ENCODE data around the gene PDIA6. TPM values are rescaled to one million over a fixed set of nuclear protein-coding genes. Genes with fewer than 3 reads are reported as not detected.

Gene PDIA6
- total RNA-seq, 2 donors from 2014 or later: 402 to 408 TPM

DNA sequence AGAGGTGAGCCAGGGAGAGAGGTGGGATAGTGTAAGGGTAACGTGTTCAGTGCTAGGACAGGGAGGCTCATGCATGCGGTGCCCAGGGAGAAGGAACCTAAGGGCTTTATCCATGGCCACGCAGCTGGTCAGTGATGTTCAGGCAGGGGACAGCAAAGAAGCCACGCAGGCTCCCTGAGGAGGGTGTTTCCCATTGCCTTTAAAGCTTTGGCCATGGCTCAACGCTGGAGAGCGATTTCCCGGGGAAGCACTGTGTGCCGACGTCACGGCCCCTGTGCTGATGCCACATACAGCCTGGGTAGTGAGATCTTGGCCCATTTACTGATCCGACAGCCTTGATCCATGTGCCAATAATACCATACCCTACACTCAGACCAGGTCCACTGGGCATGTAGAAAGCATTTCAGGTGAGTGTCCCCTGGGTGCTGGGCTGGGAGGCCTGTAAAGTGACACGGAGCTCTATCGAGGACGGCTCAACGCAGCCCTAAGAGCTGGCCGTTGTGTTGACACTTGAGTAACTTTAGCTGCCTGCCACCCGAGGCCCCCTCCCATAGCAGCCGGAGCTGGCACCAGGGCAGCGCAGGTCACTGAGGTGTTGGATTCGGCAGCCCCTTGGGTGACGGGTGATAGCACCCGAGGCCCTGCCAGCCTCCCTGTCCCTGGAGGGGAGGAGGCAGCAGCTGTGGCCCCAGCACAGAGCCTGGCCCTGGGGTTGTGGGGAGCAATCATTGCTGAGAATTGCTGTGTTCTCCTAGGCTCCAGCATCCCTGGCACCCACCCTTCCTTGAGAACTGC is 41.4 kb downstream of the PDIA6 start:
- DNase-seq: no peak
- Mint-ChIP-seq H3K27ac (no peak overlapping the region), H3K4me3 (no peak overlapping the region), H3K36me3 (ENCODE audit: low read depth) (no peaks in the 10 kb centered on the region), H3K4me1 (no peaks in the 10 kb centered on the region), H3K27me3 (ENCODE audit: insufficient read depth) (no peaks in the 10 kb centered on the region), H3K9me3 (no peaks in the 10 kb centered on the region)
- Histone ChIP-seq H3K9ac (ENCODE audit: extremely low read depth, low read length, poor library complexity, severe bottlenecking) (no peak overlapping the region), H3K27me3 (ENCODE audit: control insufficient read depth, insufficient read depth, low read length, poor library complexity, severe bottlenecking) (no peaks in the 10 kb centered on the region), H3K4me1 (ENCODE audit: control insufficient read depth, insufficient read depth, low read length) (no peaks in the 10 kb centered on the region), H3K27ac (ENCODE audit: low read depth, low read length) (no peak overlapping the region), H3K9me3 (ENCODE audit: control insufficient read depth, low read length) (no peaks in the 10 kb centered on the region), H3K4me3 (ENCODE audit: low read length) (no peak overlapping the region), H3K36me3 (ENCODE audit: control insufficient read depth, insufficient read depth, low read length) (no peaks in the 10 kb centered on the region)
- WGBS, 2 experiments (ENCODE audit: insufficient coverage in 1 of 2, insufficient read length in 1 of 2): 90 to 92% methylated on average over 18 to 22 of the region's 22 CpGs
- TF ChIP-seq, protein P1, sequence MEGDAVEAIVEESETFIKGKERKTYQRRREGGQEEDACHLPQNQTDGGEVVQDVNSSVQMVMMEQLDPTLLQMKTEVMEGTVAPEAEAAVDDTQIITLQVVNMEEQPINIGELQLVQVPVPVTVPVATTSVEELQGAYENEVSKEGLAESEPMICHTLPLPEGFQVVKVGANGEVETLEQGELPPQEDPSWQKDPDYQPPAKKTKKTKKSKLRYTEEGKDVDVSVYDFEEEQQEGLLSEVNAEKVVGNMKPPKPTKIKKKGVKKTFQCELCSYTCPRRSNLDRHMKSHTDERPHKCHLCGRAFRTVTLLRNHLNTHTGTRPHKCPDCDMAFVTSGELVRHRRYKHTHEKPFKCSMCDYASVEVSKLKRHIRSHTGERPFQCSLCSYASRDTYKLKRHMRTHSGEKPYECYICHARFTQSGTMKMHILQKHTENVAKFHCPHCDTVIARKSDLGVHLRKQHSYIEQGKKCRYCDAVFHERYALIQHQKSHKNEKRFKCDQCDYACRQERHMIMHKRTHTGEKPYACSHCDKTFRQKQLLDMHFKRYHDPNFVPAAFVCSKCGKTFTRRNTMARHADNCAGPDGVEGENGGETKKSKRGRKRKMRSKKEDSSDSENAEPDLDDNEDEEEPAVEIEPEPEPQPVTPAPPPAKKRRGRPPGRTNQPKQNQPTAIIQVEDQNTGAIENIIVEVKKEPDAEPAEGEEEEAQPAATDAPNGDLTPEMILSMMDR (conservative IDR thresholded peaks at IDR 0.05): no peak

DNA sequence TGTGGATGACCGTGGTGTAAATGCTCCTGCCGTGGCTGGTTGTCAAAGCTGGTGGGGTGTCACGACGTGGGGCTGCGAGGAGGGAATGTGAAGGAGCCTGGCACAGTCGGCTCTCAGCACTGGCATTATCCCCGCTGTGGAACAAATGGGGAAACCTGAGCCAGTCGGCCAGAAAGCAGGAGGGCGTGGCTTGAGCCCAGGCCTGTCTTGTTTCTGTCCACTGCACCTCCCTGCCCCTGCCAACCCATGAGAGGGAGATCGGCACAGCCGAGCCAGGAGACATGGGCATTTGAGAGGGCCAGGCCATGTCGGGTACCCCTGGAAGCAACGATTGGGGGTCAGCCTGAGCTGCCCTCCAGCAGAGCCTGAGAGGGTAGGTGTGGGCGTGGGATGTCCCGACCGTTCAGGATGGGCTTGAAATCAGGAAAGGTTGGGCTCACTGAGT is 44.5 kb downstream of the PDIA6 start:
- Histone ChIP-seq H3K4me1 (ENCODE audit: control insufficient read depth, insufficient read depth, low read length) (no peaks in the 10 kb centered on the region), H3K27ac (ENCODE audit: low read depth, low read length) (no peak overlapping the region), H3K36me3 (ENCODE audit: control insufficient read depth, insufficient read depth, low read length) (no peaks in the 10 kb centered on the region), H3K4me3 (ENCODE audit: low read length) (no peak overlapping the region), H3K9ac (ENCODE audit: extremely low read depth, low read length, poor library complexity, severe bottlenecking) (no peak overlapping the region), H3K9me3 (ENCODE audit: control insufficient read depth, low read length) (no peaks in the 10 kb centered on the region), H3K27me3 (ENCODE audit: control insufficient read depth, insufficient read depth, low read length, poor library complexity, severe bottlenecking) (no peaks in the 10 kb centered on the region)
- TF ChIP-seq, protein P1 (conservative IDR thresholded peaks at IDR 0.05): no peak
- Mint-ChIP-seq H3K4me1 (no peaks in the 10 kb centered on the region), H3K36me3 (ENCODE audit: low read depth) (no peaks in the 10 kb centered on the region), H3K4me3 (no peak overlapping the region), H3K27me3 (ENCODE audit: insufficient read depth) (no peaks in the 10 kb centered on the region), H3K9me3 (no peaks in the 10 kb centered on the region), H3K27ac (no peak overlapping the region)
- 78 to 80% methylated on average over 13 to 16 of the region's 16 CpGs for WGBS, 2 experiments (ENCODE audit: insufficient coverage in 1 of 2, insufficient read length in 1 of 2)
- no peak for DNase-seq

DNA sequence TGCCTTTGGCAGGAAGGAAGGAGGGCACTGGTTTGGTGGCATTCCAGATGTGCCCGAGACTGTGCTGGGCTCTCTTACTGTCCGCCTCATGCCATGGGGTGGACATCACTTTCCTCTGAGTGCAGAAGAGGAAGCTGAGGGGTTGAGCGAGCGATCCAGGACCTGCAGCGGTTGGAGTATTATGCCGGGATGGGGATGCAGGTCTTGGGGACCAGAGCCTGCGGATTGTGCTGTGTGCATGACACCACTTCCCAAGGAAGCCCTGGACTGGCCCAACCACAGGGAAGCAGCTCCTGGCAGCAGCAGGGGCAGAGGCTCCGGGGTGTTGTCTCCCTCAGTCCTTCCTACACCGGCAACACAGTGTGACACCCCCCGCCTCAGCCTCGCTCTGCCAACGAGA is 46.7 kb downstream of the PDIA6 start:
- Histone ChIP-seq H3K4me1 (ENCODE audit: control insufficient read depth, insufficient read depth, low read length) (no peaks in the 10 kb centered on the region), H3K9me3 (ENCODE audit: control insufficient read depth, low read length) (no peaks in the 10 kb centered on the region), H3K27me3 (ENCODE audit: control insufficient read depth, insufficient read depth, low read length, poor library complexity, severe bottlenecking) (no peaks in the 10 kb centered on the region), H3K36me3 (ENCODE audit: control insufficient read depth, insufficient read depth, low read length) (no peaks in the 10 kb centered on the region), H3K27ac (ENCODE audit: low read depth, low read length) (no peak overlapping the region), H3K9ac (ENCODE audit: extremely low read depth, low read length, poor library complexity, severe bottlenecking) (no peak overlapping the region), H3K4me3 (ENCODE audit: low read length) (no peak overlapping the region)
- Mint-ChIP-seq H3K4me3 (no peak overlapping the region), H3K9me3 (no peaks in the 10 kb centered on the region), H3K36me3 (ENCODE audit: low read depth) (no peaks in the 10 kb centered on the region), H3K27ac (no peak overlapping the region), H3K4me1 (no peaks in the 10 kb centered on the region), H3K27me3 (ENCODE audit: insufficient read depth) (no peaks in the 10 kb centered on the region)
- DNase-seq: no peak
- TF ChIP-seq, protein P1 (conservative IDR thresholded peaks at IDR 0.05): no peak
- 90 to 95% methylated on average over 9 to 12 of the region's 12 CpGs for WGBS, 2 experiments (ENCODE audit: insufficient coverage in 1 of 2, insufficient read length in 1 of 2)

Data from endodermal cell (in vitro differentiated cells).